NCI-H2081 treated with DMSO at 0.1 percent for 48 hours (cell line): ENCODE measurements around the gene FAM3A.

Source experiments
- DNase-seq: peaks from one replicate; lab custom pipeline; 2025; lab: John Stamatoyannopoulos, UW

Gene FAM3A

GRCh38 chrX:154458954-154459778 lies 56.9 kb downstream of the FAM3A start:
- DNase-seq: no peak

DNA sequence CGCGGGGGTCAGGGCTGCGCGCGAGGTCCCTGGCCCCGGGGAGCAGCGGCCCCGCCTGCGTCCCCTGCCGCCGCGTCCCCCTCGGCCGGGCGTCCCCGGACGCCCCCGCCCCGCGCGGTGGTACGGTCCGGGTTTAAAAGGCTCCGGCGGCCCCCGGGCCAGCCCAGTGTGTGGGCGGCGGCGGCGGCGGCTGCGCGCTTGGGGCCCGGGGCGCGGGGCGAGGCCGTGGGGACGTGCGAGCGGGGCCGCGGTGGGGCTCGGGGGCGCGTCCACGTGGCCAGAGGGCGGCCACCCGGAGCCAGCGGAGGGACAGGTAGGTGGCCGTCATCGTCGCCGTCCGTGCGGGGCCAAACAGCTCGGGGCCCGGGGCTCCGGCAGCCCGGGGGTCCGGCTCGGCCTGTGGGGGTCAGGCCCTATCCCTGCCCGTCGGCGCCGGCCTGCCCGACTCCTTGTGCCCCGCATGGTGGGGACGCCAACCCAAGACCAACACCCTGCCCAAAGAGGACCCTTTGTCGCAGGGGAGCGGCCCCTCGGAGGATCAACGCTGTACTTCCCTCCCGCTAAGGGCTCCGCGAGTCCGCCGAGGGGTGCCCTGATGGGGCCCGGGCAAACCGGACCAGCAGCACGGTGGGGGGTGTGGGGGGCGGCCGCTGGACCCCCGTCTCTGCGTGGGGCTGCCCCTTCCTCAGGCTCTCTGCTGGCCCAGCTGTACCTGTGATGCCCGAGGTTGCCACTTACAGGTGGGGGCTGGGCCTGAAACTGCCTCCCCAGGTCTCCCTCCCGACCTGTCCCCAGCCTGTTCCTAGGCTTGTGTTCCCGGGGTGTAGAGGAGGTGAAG lies 57.7 kb downstream of the FAM3A start, which contains the start of gene PLXNA3:
Gene PLXNA3, plus strand, starts transcription at position 166 of the 838 bp plus-strand sequence. CDS start 1,903 bp downstream, outside the sequence.
- no peak for DNase-seq

GRCh38 chrX:154457491-154458115 lies 58.4 kb downstream of the FAM3A start:
- DNase-seq: no peak
